ENCODE data around the gene USP49.

Gene USP49

DNA sequence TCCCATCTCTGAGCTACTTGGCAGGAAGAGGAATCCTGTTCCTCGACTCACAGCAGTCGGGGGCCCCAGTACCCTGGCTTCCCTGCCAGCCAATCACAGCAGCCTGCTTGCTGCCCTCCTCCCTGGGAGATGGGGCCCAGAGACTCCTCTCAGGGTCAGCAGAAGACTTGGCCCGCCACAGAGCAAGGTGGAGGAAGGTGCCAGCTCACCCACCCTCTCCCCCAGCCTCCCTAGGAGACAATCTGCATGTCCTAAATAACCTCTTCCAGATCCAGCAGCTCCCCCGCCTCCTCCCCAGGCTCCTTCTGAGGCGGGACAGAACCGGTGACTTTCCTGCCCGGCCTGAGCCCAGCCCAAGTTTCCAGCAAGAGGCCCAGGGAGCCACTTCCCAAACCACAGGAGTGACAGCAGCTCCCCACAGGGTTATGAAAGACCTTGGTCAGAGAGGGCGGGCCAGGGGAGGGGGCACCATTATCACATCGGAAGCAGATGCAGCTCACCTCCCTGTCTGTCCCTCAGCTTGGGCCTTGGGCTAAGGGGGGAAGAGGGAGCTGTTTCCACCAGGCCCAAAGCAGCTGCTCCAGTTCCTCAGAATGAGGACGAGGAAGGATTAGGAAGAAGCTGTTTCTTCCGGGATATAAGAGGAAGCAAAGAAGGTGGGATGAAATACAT is 44.1 kb upstream of the USP49 start:
- TF ChIP-seq, protein P1, sequence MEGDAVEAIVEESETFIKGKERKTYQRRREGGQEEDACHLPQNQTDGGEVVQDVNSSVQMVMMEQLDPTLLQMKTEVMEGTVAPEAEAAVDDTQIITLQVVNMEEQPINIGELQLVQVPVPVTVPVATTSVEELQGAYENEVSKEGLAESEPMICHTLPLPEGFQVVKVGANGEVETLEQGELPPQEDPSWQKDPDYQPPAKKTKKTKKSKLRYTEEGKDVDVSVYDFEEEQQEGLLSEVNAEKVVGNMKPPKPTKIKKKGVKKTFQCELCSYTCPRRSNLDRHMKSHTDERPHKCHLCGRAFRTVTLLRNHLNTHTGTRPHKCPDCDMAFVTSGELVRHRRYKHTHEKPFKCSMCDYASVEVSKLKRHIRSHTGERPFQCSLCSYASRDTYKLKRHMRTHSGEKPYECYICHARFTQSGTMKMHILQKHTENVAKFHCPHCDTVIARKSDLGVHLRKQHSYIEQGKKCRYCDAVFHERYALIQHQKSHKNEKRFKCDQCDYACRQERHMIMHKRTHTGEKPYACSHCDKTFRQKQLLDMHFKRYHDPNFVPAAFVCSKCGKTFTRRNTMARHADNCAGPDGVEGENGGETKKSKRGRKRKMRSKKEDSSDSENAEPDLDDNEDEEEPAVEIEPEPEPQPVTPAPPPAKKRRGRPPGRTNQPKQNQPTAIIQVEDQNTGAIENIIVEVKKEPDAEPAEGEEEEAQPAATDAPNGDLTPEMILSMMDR (IDR thresholded peaks at IDR 0.05): no peak

DNA sequence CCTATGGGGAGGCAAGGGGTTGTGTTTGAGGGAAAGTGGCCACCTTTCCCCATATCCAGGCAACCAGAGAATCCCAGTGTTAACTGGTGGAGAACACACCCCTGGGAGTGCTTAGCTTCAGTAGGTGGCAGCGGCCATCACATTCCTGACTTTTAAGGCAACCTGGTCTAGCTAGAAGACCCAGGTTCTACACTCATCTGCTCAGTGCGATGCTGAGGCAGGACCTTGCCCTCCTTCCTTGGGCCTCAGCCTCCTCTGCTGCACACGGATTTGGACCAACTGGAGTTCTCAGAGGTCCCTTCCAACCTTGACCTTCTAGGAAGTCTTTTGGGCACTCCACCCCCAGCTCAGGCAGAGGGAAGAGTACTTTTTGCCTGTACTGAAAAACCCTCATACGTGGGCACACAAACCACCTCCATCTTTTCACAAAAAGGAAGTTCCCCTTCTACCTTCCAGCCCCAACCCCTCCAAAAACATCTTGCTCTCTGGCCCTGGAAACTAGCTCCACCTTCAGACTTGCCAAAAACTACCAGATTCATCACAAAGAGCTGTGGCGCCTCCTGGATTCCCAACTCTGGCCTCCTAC is 43.5 kb upstream of the USP49 start:
- TF ChIP-seq, protein P1 (IDR thresholded peaks at IDR 0.05): no peak

DNA sequence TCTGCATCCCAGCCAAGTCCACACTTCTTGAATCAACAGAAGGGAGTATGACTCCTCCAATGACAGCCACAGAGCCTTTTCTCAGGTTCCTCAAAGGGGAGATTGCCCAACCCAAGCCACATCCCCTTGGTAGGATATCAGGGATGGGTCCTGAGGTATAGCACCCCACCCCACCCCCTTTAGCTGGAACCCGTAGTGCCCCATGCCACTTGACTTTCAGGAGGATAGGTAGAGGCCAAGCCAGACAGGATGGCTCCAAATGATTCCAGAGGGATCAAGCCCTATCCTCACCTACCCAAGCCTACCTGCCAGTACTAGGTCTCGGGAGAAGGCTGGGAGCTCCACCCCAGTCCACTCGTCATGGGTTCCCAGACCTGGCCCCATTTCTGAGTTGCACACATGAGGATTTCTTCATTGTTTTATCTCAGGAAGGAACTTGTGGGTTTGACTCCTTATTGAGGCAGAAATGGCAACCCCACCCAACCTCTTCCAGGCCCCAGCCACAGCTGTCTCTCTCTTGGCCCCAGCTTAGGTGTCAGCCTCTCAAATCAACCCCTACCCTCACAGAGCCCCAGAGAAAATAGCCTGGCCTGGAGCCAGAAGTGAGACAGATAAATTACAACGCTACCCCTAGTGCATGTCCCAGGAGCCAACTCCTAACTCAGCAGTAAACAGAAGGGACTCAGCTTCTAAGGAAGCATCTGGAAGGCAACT is 42.8 kb upstream of the USP49 start:
- TF ChIP-seq, protein P1 (IDR thresholded peaks at IDR 0.05): no peak

DNA sequence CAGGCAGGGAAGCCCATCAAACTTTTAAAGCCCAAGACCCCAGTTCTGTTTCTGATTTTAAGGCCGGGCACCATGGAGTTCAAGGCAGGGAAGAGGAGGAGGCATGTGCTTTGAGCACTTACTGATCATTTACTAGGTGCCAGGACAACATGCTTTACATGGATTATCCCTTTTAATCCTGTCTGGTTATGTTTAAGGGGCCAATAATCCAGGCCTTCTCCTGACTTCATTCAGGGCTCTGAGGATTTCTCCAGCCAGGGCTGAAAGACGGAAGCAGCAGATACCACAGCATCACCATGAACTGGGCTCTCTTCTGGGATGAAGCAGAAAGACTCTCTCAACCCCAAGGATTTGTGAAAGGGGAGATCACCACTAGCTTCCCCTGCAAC is 42.3 kb upstream of the USP49 start:
- TF ChIP-seq, protein P1 (IDR thresholded peaks at IDR 0.05): no peak

DNA sequence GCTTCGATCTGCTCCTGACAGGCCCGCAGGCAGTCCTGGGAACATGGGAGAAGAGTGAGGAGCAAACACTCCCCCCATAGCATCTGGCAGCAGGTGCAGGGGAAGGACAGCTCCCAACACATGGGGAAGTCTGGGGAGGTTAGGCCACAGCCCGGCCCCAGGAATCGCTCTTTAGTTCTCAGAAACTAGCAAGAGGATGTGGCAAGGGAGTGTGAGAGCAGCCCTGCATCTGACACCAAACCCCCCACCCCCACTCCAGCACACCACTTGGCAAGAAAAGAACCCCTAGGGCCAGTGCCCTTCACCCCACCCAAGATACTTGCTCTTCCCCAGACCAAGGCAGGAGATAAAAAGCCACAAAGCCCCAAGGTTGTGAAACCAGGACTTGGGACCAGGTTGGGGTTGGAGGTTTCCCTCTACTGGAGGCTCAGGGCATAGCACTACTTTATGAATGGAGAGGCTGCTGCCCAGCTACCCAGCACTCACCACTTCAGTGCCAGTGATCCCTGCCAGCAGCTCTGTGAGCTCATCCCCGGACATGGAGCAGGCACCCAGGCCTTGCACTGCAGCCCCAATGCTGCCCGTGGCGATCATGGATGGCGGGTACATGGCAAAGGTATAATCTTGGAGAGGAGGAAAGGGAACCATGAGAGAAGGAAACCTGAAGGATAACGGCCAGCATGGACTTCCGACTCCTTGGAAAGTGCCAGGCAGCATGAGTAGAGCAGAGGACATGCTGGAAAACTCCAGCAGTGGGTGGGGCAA is 41.1 kb upstream of the USP49 start:
- TF ChIP-seq, protein P1 (IDR thresholded peaks at IDR 0.05): peak; percentile 75

DNA sequence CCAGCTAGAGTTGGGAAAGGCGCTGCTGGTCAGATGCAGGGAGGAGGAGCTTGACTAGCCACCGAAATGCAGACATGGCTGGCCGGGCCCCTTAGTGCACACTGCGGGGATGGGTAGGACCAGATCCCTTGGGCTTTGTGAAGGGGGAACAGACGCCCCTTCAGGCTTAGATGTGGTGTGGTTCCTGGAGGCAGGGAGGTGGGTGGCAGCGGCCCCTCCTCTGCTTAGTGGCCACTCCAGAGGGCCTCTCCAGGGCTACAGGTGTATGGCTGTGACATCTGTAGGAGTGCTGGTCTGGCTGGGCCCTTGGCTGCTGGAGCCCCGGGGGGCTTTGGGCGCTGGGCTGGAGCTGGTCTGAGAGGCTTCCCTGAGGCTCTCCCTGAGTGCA is 40.5 kb upstream of the USP49 start:
- TF ChIP-seq, protein P1 (IDR thresholded peaks at IDR 0.05): no peak

DNA sequence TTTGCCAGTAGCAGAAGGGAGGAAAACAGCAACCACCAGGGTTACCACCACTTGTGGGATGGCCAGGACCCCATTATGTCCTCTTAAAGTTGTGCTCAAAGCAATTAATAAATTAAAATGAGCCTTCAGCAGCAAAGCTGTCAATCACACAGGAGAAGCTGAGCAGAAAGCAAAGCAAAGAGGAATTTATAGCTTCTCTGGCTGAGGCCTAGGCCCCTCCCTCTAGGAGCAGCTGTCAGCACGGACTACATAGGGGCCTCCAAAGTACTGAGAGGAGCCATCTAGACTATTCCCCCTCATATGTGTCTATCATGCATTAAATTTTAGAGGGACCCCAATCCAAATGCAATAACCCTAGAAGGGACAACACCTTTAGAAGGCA is 40.0 kb upstream of the USP49 start:
- TF ChIP-seq, protein P1 (IDR thresholded peaks at IDR 0.05): no peak
